SJSA1 (cell line): ENCODE measurements around the gene PDK3. TPM values are rescaled to one million over a fixed set of nuclear protein-coding genes. Genes with fewer than 3 reads are reported as not detected.

Experiments
- DNase-seq, 2 experiments: peaks; one replicate each; pipeline ENCODE4 v3.0.0-alpha.2; 2015 to 2020; ENCODE audit warnings: low spot score in 2 of 2, low read depth in 1 of 2
- H3K27ac ChIP-seq: fragments of 250-450 bp; sonication (Bioruptor Pico); 2 replicates; pipeline ENCODE4 v1.5.1; 2020; ENCODE audit warnings: mild to moderate bottlenecking, moderate library complexity
- H3K27me3 ChIP-seq: fragments of 250-450 bp; sonication (Bioruptor Pico); replicated peaks from 2 replicates; pipeline ENCODE4 v1.5.1; 2020; ENCODE audit warnings: mild to moderate bottlenecking, moderate library complexity
- H3K36me3 ChIP-seq: fragments of 250-450 bp; sonication (Bioruptor Pico); 2 replicates; pipeline ENCODE4 v1.5.1; 2020; ENCODE audit warnings: mild to moderate bottlenecking
- H3K4me1 ChIP-seq: fragments of 250-450 bp; sonication (Bioruptor Pico); replicated peaks from 2 replicates; pipeline ENCODE4 v1.6.1; 2021; ENCODE audit warnings: mild to moderate bottlenecking
- H3K4me3 ChIP-seq: fragments of 250-450 bp; sonication (Bioruptor Pico); 2 replicates; pipeline ENCODE4 v1.5.1; 2020; ENCODE audit warnings: mild to moderate bottlenecking
- H3K9me3 ChIP-seq: fragments of 250-450 bp; sonication (Bioruptor Pico); replicated peaks from 2 replicates; pipeline ENCODE4 v1.5.1; 2020; ENCODE audit warnings: mild to moderate bottlenecking
- total RNA-seq: library from RNA; depleted of rRNA; stranded (reverse); fragments of >200 nt; shearing (Covaris generic); gene quantifications from 2 replicates; pipeline ENCODE4 v1.2.3, GENCODE V29; 2014

PDK3 gene
- total RNA-seq, 1 experiment from 2014 or later, result 1.6 TPM

DNA sequence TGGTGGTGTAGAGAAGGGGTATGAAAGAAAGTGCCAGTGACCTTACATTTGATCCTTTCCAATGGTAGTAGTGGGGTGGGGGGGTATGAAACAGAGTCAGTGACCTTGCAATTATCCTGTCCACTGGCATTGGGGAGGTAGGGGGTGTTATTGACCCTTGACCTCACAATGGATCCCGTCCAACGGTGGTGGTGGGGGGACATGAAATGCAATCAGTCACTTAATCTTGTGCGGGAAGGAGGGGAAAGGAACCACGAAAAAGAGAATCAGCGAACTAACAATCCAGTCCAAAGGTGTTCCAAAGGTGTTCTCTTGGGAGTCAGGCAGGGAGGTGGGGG is 619 bp upstream of the PDK3 start:
- H3K9me3 ChIP-seq, result no peaks in the 10 kb centered on the region
- DNase-seq, result no peak
- no peaks in the 10 kb centered on the region for H3K27me3 ChIP-seq
- peak overlapping the region; percentile 50 for H3K4me3 ChIP-seq
- H3K36me3 ChIP-seq, result no peaks in the 10 kb centered on the region
- no peak overlapping the region for H3K27ac ChIP-seq
- 0 out of 2 replicates have a peak, but pooled peaks cover 3% of the 10 kb centered on the region for H3K4me1 ChIP-seq

GRCh38 chrX:24465532-24465865 is 413 bp downstream of the PDK3 start:
- Histone ChIP-seq H3K4me1 (0 out of 2 replicates have a peak, but pooled peaks cover 3% of the 10 kb centered on the region), H3K4me3 (peak overlapping the region; percentile 50), H3K9me3 (no peaks in the 10 kb centered on the region), H3K27me3 (no peaks in the 10 kb centered on the region), H3K27ac (no peak overlapping the region), H3K36me3 (no peaks in the 10 kb centered on the region)
- no peak for DNase-seq

DNA sequence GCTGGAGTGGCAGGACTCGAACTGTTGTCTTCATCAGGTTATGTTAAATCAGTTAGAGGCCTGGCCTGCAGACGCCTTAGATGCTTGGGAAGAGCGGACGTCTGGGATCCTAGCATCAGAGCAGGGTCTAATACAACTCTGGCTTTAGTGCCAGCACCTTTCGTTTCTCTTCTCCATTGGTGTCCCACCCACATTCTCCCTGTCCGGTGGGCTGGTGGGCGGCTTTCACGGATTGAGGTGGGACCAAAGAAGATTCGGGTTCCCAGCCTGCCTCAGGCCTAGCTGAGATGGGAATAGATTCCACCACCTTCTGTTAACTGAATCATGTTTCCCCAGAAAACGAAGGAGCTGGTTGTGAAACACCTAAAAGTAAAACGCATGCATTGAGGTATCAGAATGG is 939 bp downstream of the PDK3 start:
- 0 out of 2 replicates have a peak, but pooled peaks cover 3% of the 10 kb centered on the region for H3K4me1 ChIP-seq
- no peak overlapping the region for H3K4me3 ChIP-seq
- H3K27me3 ChIP-seq, result no peaks in the 10 kb centered on the region
- no peaks in the 10 kb centered on the region for H3K36me3 ChIP-seq
- no peaks in the 10 kb centered on the region for H3K9me3 ChIP-seq
- DNase-seq, result no peak
- no peak overlapping the region for H3K27ac ChIP-seq

GRCh38 chrX:24468245-24468644 is 3.2 kb downstream of the PDK3 start:
- Histone ChIP-seq H3K36me3 (no peaks in the 10 kb centered on the region), H3K9me3 (no peaks in the 10 kb centered on the region), H3K4me3 (no peak overlapping the region), H3K27ac (no peak overlapping the region), H3K27me3 (no peaks in the 10 kb centered on the region), H3K4me1 (0 out of 2 replicates have a peak, but pooled peaks cover 3% of the 10 kb centered on the region)
- DNase-seq, result no peak

DNA sequence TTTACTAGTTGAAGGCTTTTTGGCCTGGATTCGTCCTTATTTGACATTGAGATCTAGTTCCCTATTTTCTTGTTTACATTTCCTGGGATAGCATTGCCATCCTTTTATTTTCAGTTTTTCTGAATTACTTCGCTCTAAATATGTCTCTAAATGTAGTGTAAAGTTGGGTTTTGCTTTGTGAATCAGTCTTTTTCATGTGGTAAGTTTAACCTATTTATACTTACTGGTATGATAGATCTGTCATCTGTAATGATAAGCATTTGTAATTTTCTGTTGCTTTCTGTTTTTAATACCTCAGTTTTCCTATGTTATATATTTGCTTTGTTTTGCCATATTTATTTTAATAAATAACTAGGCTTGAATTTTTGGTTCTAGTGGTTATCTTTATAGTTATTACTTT is 6.7 kb downstream of the PDK3 start:
- no peaks in the 10 kb centered on the region for H3K27me3 ChIP-seq
- H3K27ac ChIP-seq, result no peak overlapping the region
- no peaks in the 10 kb centered on the region for H3K9me3 ChIP-seq
- no peaks in the 10 kb centered on the region for H3K36me3 ChIP-seq
- no peak for DNase-seq
- no peak overlapping the region for H3K4me3 ChIP-seq
- no peaks in the 10 kb centered on the region for H3K4me1 ChIP-seq

DNA sequence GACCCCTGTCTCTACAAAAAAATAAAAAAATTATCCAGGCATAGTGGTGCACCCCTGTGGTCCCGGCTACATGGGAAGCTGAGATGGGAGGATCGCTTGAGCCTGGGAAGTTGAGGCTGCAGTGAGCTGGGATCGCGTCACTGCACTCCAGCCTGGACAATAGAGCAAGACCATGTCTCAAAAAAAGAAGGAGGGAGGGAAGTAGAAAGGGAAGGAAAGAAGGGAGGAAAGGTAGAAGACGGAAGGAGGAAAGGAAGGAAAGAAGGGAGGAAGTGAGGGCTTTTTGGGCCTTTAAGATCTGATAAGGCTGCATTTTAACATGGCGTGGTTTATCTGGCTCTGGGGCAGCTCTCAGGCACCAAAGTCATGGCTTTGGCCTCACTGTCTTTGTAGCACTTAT is 10.4 kb downstream of the PDK3 start:
- H3K4me1 ChIP-seq, result no peaks in the 10 kb centered on the region
- H3K27ac ChIP-seq, result no peak overlapping the region
- no peak for DNase-seq
- H3K4me3 ChIP-seq, result no peak overlapping the region
- H3K27me3 ChIP-seq, result no peaks in the 10 kb centered on the region
- H3K36me3 ChIP-seq, result no peaks in the 10 kb centered on the region
- H3K9me3 ChIP-seq, result no peaks in the 10 kb centered on the region

DNA sequence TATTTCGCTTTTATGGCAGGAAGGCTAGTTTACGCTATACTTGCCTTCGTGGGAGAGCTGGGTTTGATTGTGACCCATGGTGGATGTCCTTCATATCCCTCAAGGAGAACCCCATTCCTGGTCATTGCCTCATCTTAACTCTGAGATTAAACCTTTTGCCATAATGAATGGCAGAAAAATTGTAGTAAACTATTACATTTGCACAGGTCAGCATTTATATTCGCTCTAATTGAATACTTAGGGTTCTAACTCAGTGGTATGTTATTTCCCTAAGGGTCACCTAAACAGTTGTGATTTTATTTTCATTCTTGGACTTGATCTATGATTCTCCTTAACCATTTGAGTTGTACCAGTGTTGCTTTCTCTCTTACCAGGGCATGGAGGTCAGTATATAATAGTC is 13.4 kb downstream of the PDK3 start:
- H3K4me1 ChIP-seq, result no peaks in the 10 kb centered on the region
- DNase-seq, result no peak
- no peak overlapping the region for H3K4me3 ChIP-seq
- no peaks in the 10 kb centered on the region for H3K36me3 ChIP-seq
- H3K9me3 ChIP-seq, result no peaks in the 10 kb centered on the region
- no peak overlapping the region for H3K27ac ChIP-seq
- no peaks in the 10 kb centered on the region for H3K27me3 ChIP-seq

DNA sequence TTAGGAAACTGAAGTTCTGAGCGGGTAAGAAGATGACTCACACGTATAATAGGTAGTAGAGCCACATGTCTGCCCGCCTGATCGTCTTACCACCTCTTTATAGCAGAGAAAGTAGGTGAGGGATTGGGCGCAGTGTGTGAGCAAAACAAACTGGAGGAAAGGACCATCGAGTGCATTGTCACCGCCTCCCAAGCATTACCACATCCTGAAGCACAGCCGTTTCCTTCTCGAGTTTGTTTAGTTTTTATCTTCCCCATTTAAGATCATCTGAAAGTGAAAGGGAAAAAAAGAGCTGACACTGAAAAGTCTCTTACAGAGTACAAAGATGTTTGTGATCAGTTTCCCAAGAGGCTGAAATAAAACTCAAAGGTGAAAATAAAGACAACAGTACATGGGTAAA is 14.8 kb downstream of the PDK3 start:
- Histone ChIP-seq H3K9me3 (no peaks in the 10 kb centered on the region), H3K27me3 (no peaks in the 10 kb centered on the region), H3K36me3 (no peaks in the 10 kb centered on the region), H3K4me3 (no peak overlapping the region), H3K4me1 (no peaks in the 10 kb centered on the region), H3K27ac (no peak overlapping the region)
- peak in 1 of 2 experiments; percentile 1 for DNase-seq

DNA sequence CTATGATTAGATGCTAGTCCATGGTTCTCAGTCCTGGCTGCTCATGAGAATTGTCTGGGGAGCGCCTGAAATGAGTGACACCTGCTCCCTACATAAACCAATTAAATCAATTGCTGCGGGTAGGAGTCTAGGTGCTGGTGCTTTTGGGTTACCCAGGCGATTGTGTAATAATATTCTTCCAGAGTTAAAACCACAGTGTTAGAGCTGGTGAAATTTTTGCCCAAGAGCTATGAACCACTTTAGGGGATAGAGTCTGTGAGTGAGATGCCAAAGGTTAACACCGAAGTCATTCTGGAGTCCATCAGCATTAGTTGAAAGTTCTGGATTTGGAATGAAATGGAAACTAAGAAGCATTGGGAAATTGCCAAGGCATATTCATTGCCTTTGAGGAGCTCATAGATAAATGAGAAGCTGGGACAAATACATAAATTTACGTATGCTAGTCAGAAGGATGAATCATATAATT is 15.3 kb downstream of the PDK3 start:
- no peak for DNase-seq
- Histone ChIP-seq H3K27ac (no peak overlapping the region), H3K9me3 (no peaks in the 10 kb centered on the region), H3K27me3 (no peaks in the 10 kb centered on the region), H3K4me3 (no peak overlapping the region), H3K4me1 (no peaks in the 10 kb centered on the region), H3K36me3 (no peaks in the 10 kb centered on the region)

GRCh38 chrX:24482823-24483415 is 17.8 kb downstream of the PDK3 start:
- Histone ChIP-seq H3K4me1 (no peaks in the 10 kb centered on the region), H3K9me3 (no peaks in the 10 kb centered on the region), H3K27me3 (no peaks in the 10 kb centered on the region), H3K4me3 (no peak overlapping the region), H3K36me3 (no peaks in the 10 kb centered on the region), H3K27ac (no peak overlapping the region)
- no peak for DNase-seq

- Histone ChIP-seq H3K4me3 (no peak overlapping the region), H3K9me3 (no peaks in the 10 kb centered on the region), H3K4me1 (no peaks in the 10 kb centered on the region)
Observed at GRCh38 chrX:24483596-24483995, 18.5 kb downstream of the PDK3 start.

GRCh38 chrX:24485323-24485722 is 20.2 kb downstream of the PDK3 start:
- Histone ChIP-seq H3K4me3 (no peak overlapping the region), H3K27ac (no peak overlapping the region), H3K4me1 (no peaks in the 10 kb centered on the region), H3K9me3 (no peaks in the 10 kb centered on the region), H3K36me3 (no peaks in the 10 kb centered on the region), H3K27me3 (no peaks in the 10 kb centered on the region)
- no peak for DNase-seq

More at GRCh38 chrX:24483596-24483995, 18.5 kb downstream of the PDK3 start:
- Histone ChIP-seq H3K27ac (no peak overlapping the region), H3K27me3 (no peaks in the 10 kb centered on the region), H3K36me3 (no peaks in the 10 kb centered on the region)
- DNase-seq, result no peak

DNA sequence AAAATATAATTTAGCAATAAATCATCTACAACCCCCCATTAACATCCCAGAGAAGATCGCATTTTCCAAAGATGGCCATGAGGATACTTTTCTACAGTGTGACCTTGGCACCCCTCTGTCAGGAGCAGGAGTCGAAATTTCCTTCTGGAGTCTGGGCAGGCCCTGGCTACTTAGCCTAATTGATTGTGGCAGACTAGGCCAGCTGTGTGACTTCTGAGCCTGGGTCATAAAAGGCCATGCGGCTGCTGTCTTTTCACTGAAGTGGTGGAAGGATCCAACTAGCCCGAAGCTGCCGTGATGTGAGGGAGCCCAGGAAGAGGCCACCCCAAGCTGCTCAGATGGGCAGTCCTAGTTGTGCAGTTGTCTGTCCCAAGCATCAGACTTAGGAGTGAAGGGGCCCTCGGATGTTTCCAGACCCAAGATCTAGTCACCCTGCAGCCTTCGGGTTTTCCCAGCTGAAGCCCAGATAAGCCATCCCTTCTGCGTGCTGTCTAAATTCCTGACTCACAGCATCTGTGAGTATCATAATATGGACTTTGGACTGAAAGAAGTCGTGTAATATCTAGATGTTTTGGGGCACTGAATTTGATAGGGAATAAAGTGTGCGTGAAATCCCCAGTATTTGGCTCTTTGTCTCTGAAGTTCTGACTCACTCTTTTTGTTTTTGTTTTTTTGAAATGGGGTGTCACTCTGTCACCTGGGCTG is 21.0 kb downstream of the PDK3 start:
- Histone ChIP-seq H3K4me1 (no peaks in the 10 kb centered on the region), H3K27me3 (no peaks in the 10 kb centered on the region), H3K36me3 (no peaks in the 10 kb centered on the region), H3K9me3 (no peaks in the 10 kb centered on the region), H3K27ac (no peak overlapping the region), H3K4me3 (no peak overlapping the region)
- no peak for DNase-seq

GRCh38 chrX:24487571-24487970 is 22.5 kb downstream of the PDK3 start:
- Histone ChIP-seq H3K9me3 (no peaks in the 10 kb centered on the region), H3K4me3 (no peak overlapping the region), H3K27ac (no peak overlapping the region), H3K4me1 (no peaks in the 10 kb centered on the region), H3K27me3 (no peaks in the 10 kb centered on the region), H3K36me3 (no peaks in the 10 kb centered on the region)
- no peak for DNase-seq

DNA sequence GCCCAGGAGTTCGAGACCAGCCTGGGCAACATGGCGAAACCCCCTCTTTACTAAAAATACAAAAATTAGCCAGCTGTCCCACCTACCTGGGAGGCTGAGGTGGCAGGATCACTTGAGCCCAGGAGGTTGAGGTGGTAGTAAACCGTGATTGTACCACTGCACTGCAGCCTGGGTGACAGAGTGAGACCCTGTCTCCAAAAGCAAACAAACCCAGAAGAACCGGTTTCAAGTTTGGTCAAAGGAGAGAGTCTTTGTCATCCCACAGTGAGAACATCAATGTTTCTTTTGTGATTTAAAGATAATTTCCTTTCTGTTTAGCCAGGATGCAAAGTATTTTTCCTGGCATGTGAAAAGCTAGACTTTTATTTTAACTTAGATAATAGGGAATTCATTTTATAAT is 26.7 kb downstream of the PDK3 start:
- DNase-seq, result no peak
- H3K9me3 ChIP-seq, result no peaks in the 10 kb centered on the region
- H3K36me3 ChIP-seq, result no peaks in the 10 kb centered on the region
- no peak overlapping the region for H3K4me3 ChIP-seq
- peaks cover 10% of the 10 kb centered on the region for H3K4me1 ChIP-seq
- H3K27me3 ChIP-seq, result no peaks in the 10 kb centered on the region
- H3K27ac ChIP-seq, result no peak overlapping the region
